ENCODE results near the gene PRICKLE2. TPM values are rescaled to one million over a fixed set of nuclear protein-coding genes. Genes with fewer than 3 reads are reported as not detected.

PRICKLE2 gene
- total RNA-seq, 1 experiment from 2014 or later = 0.26 TPM

DNA sequence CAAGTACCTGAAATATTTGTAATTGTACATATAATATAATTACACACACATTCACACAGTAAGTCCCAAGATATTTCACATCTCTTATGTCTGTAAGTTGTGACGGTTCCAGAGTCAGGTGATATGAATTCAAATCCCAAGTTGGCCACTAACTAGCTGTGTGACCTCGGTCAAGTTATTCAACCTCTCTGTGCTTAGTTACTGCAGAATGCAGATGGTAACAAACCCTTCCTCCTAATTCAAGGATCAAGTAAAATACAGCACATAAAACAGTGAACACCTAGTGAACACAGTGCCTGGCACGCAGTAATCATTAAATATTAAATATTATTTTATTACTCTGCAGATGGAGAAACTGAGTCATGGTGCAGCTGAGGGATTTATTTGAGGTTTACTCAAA is 6.9 kb downstream of the PRICKLE2 start:
- H3K9me3 ChIP-seq (ENCODE audit: control insufficient read depth, insufficient read depth, low read depth, low read length) = no peaks in the 10 kb centered on the region
- in situ Hi-C loops (cut with HindIII; ENCODE audit: low pct_unique_long_range_greater_than_20kb, low sequenced_read_pairs) = no loop called here
- H3K27ac ChIP-seq (ENCODE audit: low read length) = no peak overlapping the region
- no peak for DNase-seq (ENCODE audit: low read depth, low spot score)
- intact Hi-C loops (cut with micrococcal nuclease; ENCODE audit: unreplicated experiment) = no loop called here
- BruUV-seq (replicated peaks) = no TSS peak
- CTCF ChIA-PET = no interaction called here
- no peaks in the 10 kb centered on the region for H3K4me1 ChIP-seq (ENCODE audit: control insufficient read depth, insufficient read depth, low read length)
- ATAC-seq = no peak
- no peaks in the 10 kb centered on the region for H3K27me3 ChIP-seq (ENCODE audit: control insufficient read depth, insufficient read depth, low read length)
- H3K4me3 ChIP-seq (ENCODE audit: low read depth in 2 of 2, low read length in 2 of 2) = no peak overlapping the region
- POLR2A ChIA-PET = no interaction called here
- TF ChIP-seq, protein P1, sequence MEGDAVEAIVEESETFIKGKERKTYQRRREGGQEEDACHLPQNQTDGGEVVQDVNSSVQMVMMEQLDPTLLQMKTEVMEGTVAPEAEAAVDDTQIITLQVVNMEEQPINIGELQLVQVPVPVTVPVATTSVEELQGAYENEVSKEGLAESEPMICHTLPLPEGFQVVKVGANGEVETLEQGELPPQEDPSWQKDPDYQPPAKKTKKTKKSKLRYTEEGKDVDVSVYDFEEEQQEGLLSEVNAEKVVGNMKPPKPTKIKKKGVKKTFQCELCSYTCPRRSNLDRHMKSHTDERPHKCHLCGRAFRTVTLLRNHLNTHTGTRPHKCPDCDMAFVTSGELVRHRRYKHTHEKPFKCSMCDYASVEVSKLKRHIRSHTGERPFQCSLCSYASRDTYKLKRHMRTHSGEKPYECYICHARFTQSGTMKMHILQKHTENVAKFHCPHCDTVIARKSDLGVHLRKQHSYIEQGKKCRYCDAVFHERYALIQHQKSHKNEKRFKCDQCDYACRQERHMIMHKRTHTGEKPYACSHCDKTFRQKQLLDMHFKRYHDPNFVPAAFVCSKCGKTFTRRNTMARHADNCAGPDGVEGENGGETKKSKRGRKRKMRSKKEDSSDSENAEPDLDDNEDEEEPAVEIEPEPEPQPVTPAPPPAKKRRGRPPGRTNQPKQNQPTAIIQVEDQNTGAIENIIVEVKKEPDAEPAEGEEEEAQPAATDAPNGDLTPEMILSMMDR (IDR thresholded peaks at IDR 0.05) = no peak
- TF ChIP-seq POLR2AphosphoS5 (IDR thresholded peaks at IDR 0.05; ENCODE audit: low read depth, low read length) = no peak
- TF ChIP-seq SIN3A (IDR thresholded peaks at IDR 0.05; ENCODE audit: borderline replicate concordance, insufficient read depth, low read depth, low read length) = no peak
- TF ChIP-seq TCF7L2 (IDR thresholded peaks at IDR 0.05; ENCODE audit: low read depth, low read length) = no peak
- TF ChIP-seq, protein P2, sequence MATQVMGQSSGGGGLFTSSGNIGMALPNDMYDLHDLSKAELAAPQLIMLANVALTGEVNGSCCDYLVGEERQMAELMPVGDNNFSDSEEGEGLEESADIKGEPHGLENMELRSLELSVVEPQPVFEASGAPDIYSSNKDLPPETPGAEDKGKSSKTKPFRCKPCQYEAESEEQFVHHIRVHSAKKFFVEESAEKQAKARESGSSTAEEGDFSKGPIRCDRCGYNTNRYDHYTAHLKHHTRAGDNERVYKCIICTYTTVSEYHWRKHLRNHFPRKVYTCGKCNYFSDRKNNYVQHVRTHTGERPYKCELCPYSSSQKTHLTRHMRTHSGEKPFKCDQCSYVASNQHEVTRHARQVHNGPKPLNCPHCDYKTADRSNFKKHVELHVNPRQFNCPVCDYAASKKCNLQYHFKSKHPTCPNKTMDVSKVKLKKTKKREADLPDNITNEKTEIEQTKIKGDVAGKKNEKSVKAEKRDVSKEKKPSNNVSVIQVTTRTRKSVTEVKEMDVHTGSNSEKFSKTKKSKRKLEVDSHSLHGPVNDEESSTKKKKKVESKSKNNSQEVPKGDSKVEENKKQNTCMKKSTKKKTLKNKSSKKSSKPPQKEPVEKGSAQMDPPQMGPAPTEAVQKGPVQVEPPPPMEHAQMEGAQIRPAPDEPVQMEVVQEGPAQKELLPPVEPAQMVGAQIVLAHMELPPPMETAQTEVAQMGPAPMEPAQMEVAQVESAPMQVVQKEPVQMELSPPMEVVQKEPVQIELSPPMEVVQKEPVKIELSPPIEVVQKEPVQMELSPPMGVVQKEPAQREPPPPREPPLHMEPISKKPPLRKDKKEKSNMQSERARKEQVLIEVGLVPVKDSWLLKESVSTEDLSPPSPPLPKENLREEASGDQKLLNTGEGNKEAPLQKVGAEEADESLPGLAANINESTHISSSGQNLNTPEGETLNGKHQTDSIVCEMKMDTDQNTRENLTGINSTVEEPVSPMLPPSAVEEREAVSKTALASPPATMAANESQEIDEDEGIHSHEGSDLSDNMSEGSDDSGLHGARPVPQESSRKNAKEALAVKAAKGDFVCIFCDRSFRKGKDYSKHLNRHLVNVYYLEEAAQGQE (IDR thresholded peaks at IDR 0.05; ENCODE audit: insufficient read depth in 1 of 2, low read depth in 2 of 2, low read length in 1 of 2) = no peak
- no peaks in the 10 kb centered on the region for H3K36me3 ChIP-seq (ENCODE audit: control insufficient read depth, insufficient read depth, low read length)

DNA sequence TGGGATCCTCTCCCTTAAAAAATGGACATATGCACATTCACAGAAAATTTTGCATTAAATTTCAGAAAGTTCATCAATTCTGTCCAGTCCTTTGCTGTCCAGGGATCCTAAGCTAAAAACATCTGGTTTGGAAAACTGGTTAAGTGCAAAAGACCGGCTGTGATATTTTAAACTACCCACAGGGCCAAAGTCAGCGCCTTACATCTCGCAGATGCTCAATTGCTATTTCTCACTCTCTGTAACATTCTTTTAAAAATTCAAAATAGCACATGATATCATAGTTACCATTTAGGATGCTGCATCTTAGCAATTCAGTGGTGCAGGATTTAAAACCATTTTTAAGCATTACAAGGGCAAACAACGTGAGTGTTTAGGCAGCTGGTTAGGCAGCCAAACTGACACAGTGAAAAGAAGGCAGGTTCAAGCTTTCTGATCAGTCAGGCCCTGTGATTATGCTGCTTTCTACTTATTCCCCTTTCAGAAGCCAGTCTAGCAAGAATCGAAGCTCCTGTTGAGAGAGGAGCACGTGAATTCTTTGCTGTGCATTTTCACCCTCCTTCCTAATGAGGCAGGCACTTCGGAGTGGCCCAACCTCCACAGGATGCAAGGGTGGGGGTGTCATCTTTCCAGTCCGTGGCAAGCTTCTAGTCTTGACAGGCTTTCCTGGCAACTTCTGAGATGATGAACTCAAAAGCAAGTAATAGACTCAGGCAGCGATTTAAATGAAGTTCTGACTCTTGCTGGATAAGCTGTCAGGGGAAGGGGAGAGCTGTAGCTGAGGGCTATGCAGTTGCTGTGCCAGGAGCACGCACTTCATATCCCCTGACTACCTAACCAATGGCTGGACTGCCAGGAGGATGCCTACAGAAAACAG is 8.8 kb downstream of the PRICKLE2 start:
- in situ Hi-C loops (cut with HindIII; ENCODE audit: low pct_unique_long_range_greater_than_20kb, low sequenced_read_pairs) = no loop called here

More for the DNA sequence above, 8.8 kb downstream of the PRICKLE2 start:
- Histone ChIP-seq H3K4me1 (ENCODE audit: control insufficient read depth, insufficient read depth, low read length) (no peaks in the 10 kb centered on the region), H3K27ac (ENCODE audit: low read length) (no peak overlapping the region), H3K9me3 (ENCODE audit: control insufficient read depth, insufficient read depth, low read depth, low read length) (no peaks in the 10 kb centered on the region), H3K27me3 (ENCODE audit: control insufficient read depth, insufficient read depth, low read length) (no peaks in the 10 kb centered on the region), H3K36me3 (ENCODE audit: control insufficient read depth, insufficient read depth, low read length) (no peaks in the 10 kb centered on the region), H3K4me3 (ENCODE audit: low read depth in 2 of 2, low read length in 2 of 2) (no peak overlapping the region)
- ChIA-PET POLR2A (no interaction called here), CTCF (no interaction called here)
- BruUV-seq (replicated peaks) = no TSS peak
- intact Hi-C loops (cut with micrococcal nuclease; ENCODE audit: unreplicated experiment) = no loop called here
- ATAC-seq (no peak), DNase-seq (ENCODE audit: low read depth, low spot score) (no peak)
- TF ChIP-seq POLR2AphosphoS5 (IDR thresholded peaks at IDR 0.05; ENCODE audit: low read depth, low read length) (no peak), TCF7L2 (IDR thresholded peaks at IDR 0.05; ENCODE audit: low read depth, low read length) (no peak), SIN3A (IDR thresholded peaks at IDR 0.05; ENCODE audit: borderline replicate concordance, insufficient read depth, low read depth, low read length) (no peak)
- TF ChIP-seq, protein P2 (IDR thresholded peaks at IDR 0.05; ENCODE audit: insufficient read depth in 1 of 2, low read depth in 2 of 2, low read length in 1 of 2) = no peak
- TF ChIP-seq, protein P1 (IDR thresholded peaks at IDR 0.05) = no peak
